HCT116 (cell line): ENCODE measurements around the gene MAPK1. TPM values are rescaled to one million over a fixed set of nuclear protein-coding genes. Genes with fewer than 3 reads are reported as not detected.

ENCODE experiments used
- ATAC-seq: fragments of 200-7000 bp; cut with Tn5 transposase; 2 replicates; pipeline ENCODE4 v1.9.1; 2020; ENCODE audit warnings: mild to moderate bottlenecking, moderate library complexity
- BruUV-seq: library from RNA; stranded (reverse); fragments of 400-500 nt; replicated peaks from 2 replicates; lab custom pipeline; 2021; lab: Mats Ljungman, UMichigan
- CTCF ChIA-PET: fragments of 300-600 bp; sonication (Branson Sonifier 250); formaldehyde crosslinking; loops from one replicate; lab custom pipeline; 2021; ENCODE audit warnings: antibody characterized with exemption; lab: Charles Lee
- POLR2A ChIA-PET: fragments of 300-600, 350-600 bp; sonication (Branson Sonifier 250); formaldehyde crosslinking; loops from one replicate; lab custom pipeline; 2021; ENCODE audit warnings: antibody characterized with exemption; lab: Charles Lee
- RAD21 ChIA-PET, 2 experiments: fragments of 300-600 bp; sonication (Branson Sonifier 250); formaldehyde crosslinking; loops; one replicate each; lab custom pipeline; 2023; ENCODE audit warnings: low total read pairs in 2 of 2; ENCODE audit not compliant: uncharacterized antibody in 2 of 2, unreplicated experiment in 2 of 2, low non-redundant PET in 1 of 2; lab: Charles Lee
- DNase-seq: peaks from one replicate; pipeline ENCODE4 v3.0.0-alpha.2; 2010; ENCODE audit warnings: low read depth, low spot score
- H2AFZ ChIP-seq: fragments of 200-600 bp; shearing (Covaris generic), sonication (generic); 2 replicates; pipeline ENCODE4 v1.6.1; 2017; ENCODE audit warnings: low read depth, mixed run types, mixed read lengths, antibody characterized with exemption, low read length; ENCODE audit not compliant: poor library complexity, severe bottlenecking
- H3K27ac ChIP-seq: 2 replicates; pipeline ENCODE4 v1.5.1; 2012; ENCODE audit warnings: low read depth, low read length
- H3K27me3 ChIP-seq: fragments of 200-600 bp; sonication (generic); 2 replicates; pipeline ENCODE4 v1.6.1; 2016; ENCODE audit warnings: mixed run types, low read length, mixed read lengths; ENCODE audit not compliant: insufficient read depth
- H3K36me3 ChIP-seq, 2 experiments: fragments of 200-500 bp in 1 of 2; fragments of 200-600 bp in 1 of 2; sonication (Bioruptor generic) in 1 of 2; sonication (generic) in 1 of 2; 2 replicates each; pipeline versions ENCODE4 v1.5.1 to v1.6.1; 2014 to 2016; ENCODE audit warnings: low read length in 2 of 2, inconsistent platforms in 1 of 2, mixed read lengths in 1 of 2, mixed run types in 1 of 2; ENCODE audit not compliant: insufficient read depth in 2 of 2, control insufficient read depth in 1 of 2
- H3K4me1 ChIP-seq, 2 experiments: fragments of 200-600 bp in 1 of 2; sonication (generic) in 1 of 2; 2 replicates each; pipeline versions ENCODE4 v1.5.1 to v1.6.1; 2012 to 2017; ENCODE audit warnings: low read length in 2 of 2, inconsistent platforms in 1 of 2, mild to moderate bottlenecking in 1 of 2, mixed read lengths in 1 of 2, mixed run types in 1 of 2, moderate library complexity in 1 of 2; ENCODE audit not compliant: insufficient read depth in 2 of 2, control insufficient read depth in 1 of 2
- H3K4me2 ChIP-seq: fragments of 200-600 bp; sonication (generic); 2 replicates; pipeline ENCODE4 v1.6.1; 2017; ENCODE audit warnings: mixed run types, low read length, mixed read lengths
- H3K4me3 ChIP-seq, 2 experiments: fragments of 200-600 bp in 1 of 2; sonication (generic) in 1 of 2; replicated peaks in 1 of 2; 2 replicates each; pipeline ENCODE4 v1.5.1; 2011 to 2016; ENCODE audit warnings: low read length in 2 of 2, control low read depth in 1 of 2, low read depth in 1 of 2, mild to moderate bottlenecking in 1 of 2, mixed read lengths in 1 of 2, mixed run types in 1 of 2
- H3K79me2 ChIP-seq: fragments of 200-600 bp; sonication (generic); 2 replicates; pipeline ENCODE4 v1.6.1; 2017; ENCODE audit warnings: mild to moderate bottlenecking, mixed run types, low read length, moderate library complexity, mixed read lengths; ENCODE audit not compliant: insufficient read depth
- H3K9ac ChIP-seq: fragments of 200-600 bp; sonication (generic); 2 replicates; pipeline ENCODE4 v1.6.1; 2016; ENCODE audit warnings: low read length, mixed read lengths
- H3K9me2 ChIP-seq: fragments of 200-600 bp; sonication (generic), shearing (Covaris generic); 2 replicates; pipeline ENCODE4 v1.6.1; 2017; ENCODE audit warnings: mixed run types, mild to moderate bottlenecking, moderate library complexity; ENCODE audit not compliant: insufficient read depth
- H3K9me3 ChIP-seq, 2 experiments: fragments of 200-500 bp in 1 of 2; fragments of 200-600 bp in 1 of 2; sonication (Bioruptor generic) in 1 of 2; sonication (generic) in 1 of 2; 2 replicates each; pipeline ENCODE4 v1.6.1; 2014 to 2017; ENCODE audit warnings: low read length in 2 of 2, mixed read lengths in 2 of 2, inconsistent platforms in 1 of 2, low read depth in 1 of 2, mild to moderate bottlenecking in 1 of 2, mixed run types in 1 of 2, moderate library complexity in 1 of 2; ENCODE audit not compliant: control insufficient read depth in 1 of 2, insufficient read depth in 1 of 2
- H4K20me1 ChIP-seq: fragments of 200-600 bp; sonication (generic), shearing (Covaris generic); 2 replicates; pipeline ENCODE4 v1.6.1; 2017; ENCODE audit warnings: mixed run types, mild to moderate bottlenecking, moderate library complexity; ENCODE audit not compliant: insufficient read depth
- ATF3 ChIP-seq: IDR thresholded peaks from 2 replicates; pipeline ENCODE4 v1.6.1; 2012
- CBX3 ChIP-seq: IDR thresholded peaks from 2 replicates; pipeline ENCODE4 v1.6.1; 2012; ENCODE audit warnings: low read depth
- CEBPB ChIP-seq: IDR thresholded peaks from 2 replicates; pipeline ENCODE4 v1.6.1; 2012; ENCODE audit warnings: low read depth
- CTCF ChIP-seq, 3 experiments: fragments of 200-600 bp in 1 of 3; sonication (generic) in 1 of 3; IDR thresholded peaks in 2 of 3; conservative IDR thresholded peaks in 1 of 3; 2 replicates each; pipeline ENCODE4 v1.5.1; 2012 to 2017; ENCODE audit warnings: low read depth in 2 of 3, low read length in 2 of 3, antibody characterized with exemption in 1 of 3, borderline replicate concordance in 1 of 3, control low read depth in 1 of 3, mild to moderate bottlenecking in 1 of 3, mixed read lengths in 1 of 3, mixed run types in 1 of 3, moderate library complexity in 1 of 3; ENCODE audit not compliant: insufficient read depth in 1 of 3
- ELF1 ChIP-seq: IDR thresholded peaks from 2 replicates; pipeline ENCODE4 v1.6.1; 2012; ENCODE audit warnings: low read depth, borderline replicate concordance
- EZH2 ChIP-seq: fragments of 200-600 bp; sonication (generic); IDR thresholded peaks from 2 replicates; pipeline ENCODE4 v1.6.1; 2017; ENCODE audit warnings: antibody characterized with exemption, mixed run types
- FOSL1 ChIP-seq: IDR thresholded peaks from 2 replicates; pipeline ENCODE4 v1.6.1; 2012; ENCODE audit warnings: low read depth
- JUND ChIP-seq: IDR thresholded peaks from 2 replicates; pipeline ENCODE4 v1.6.1; 2012
- POLR2A ChIP-seq: IDR thresholded peaks from 2 replicates; pipeline ENCODE4 v1.7.0; 2011; ENCODE audit warnings: borderline replicate concordance; ENCODE audit not compliant: insufficient read depth, insufficient read length; ENCODE audit errors: extremely low read depth
- POLR2AphosphoS5 ChIP-seq: IDR thresholded peaks from 2 replicates; pipeline ENCODE4 v1.6.1; 2011; ENCODE audit warnings: mild to moderate bottlenecking, low read depth, low read length, moderate library complexity
- RAD21 ChIP-seq: IDR thresholded peaks from 2 replicates; pipeline ENCODE4 v1.6.1; 2012; ENCODE audit warnings: low read depth, mild to moderate bottlenecking
- REST ChIP-seq: IDR thresholded peaks from 2 replicates; pipeline ENCODE4 v1.6.1; 2012; ENCODE audit warnings: low read depth
- SIN3A ChIP-seq: IDR thresholded peaks from 2 replicates; pipeline ENCODE4 v1.6.1; 2012; ENCODE audit warnings: low read depth
- SP1 ChIP-seq: IDR thresholded peaks from 2 replicates; pipeline ENCODE4 v1.6.1; 2012; ENCODE audit warnings: low read depth
- SRF ChIP-seq: IDR thresholded peaks from 2 replicates; pipeline ENCODE4 v1.6.1; 2012; ENCODE audit warnings: low read depth
- TCF7L2 ChIP-seq: IDR thresholded peaks from 2 replicates; pipeline ENCODE4 v1.7.0; 2011; ENCODE audit warnings: borderline replicate concordance, inconsistent platforms; ENCODE audit not compliant: insufficient read depth, insufficient read length; ENCODE audit errors: extremely low read depth
- ZFX ChIP-seq: fragments of 450-650 bp; IDR thresholded peaks from 2 replicates; pipeline ENCODE4 v1.6.1; 2017
- intact Hi-C: fragments of 100-400 bp; cut with micrococcal nuclease; formaldehyde crosslinking; loops from 2 replicates; pipeline ENCODE4 v1.10.0; 2022
- total RNA-seq: library from RNA; stranded (reverse); gene quantifications from one replicate; pipeline ENCODE4 v1.2.1, GENCODE V29; 2021; ENCODE audit not compliant: unreplicated experiment

MAPK1 gene
- total RNA-seq, 1 experiment from 2014 or later: 137 TPM

GRCh38 chr22:21862386-21863245 is 4.8 kb downstream of the MAPK1 start:
- intact Hi-C loops: no loop called here
- ChIA-PET CTCF (no interaction called here), POLR2A (no interaction called here)

More at GRCh38 chr22:21862386-21863245, 4.8 kb downstream of the MAPK1 start:
- no TSS peak for BruUV-seq
- ATAC-seq (no peak), DNase-seq (no peak)
- H2AFZ ChIP-seq: no peak overlapping the region
- H3K79me2 ChIP-seq: peaks cover 97% of the 10 kb centered on the region
- H3K4me1 ChIP-seq: peaks cover 10 to 17% of the 10 kb centered on the region in 2 experiments; a peak in 3 of 4 replicates
- peaks cover 29% of the 10 kb centered on the region; the same call in 1 of the 2 replicates for H4K20me1 ChIP-seq
- RAD21 ChIA-PET: no interaction called here
- TF ChIP-seq ZFX: no peak
- TF ChIP-seq JUND: no peak
- no peak for TF ChIP-seq SIN3A
- no peak for TF ChIP-seq SRF
- no peak for TF ChIP-seq RAD21
- no peak for TF ChIP-seq POLR2A
- TF ChIP-seq SP1: no peak
- TF ChIP-seq ELF1: no peak
- TF ChIP-seq EZH2: no peak
- TF ChIP-seq POLR2AphosphoS5: no peak
- no peak for TF ChIP-seq CTCF (IDR thresholded peaks at IDR 0.05 in 2 of 3, conservative IDR thresholded peaks at IDR 0.05 in 1 of 3; ENCODE audit: borderline replicate concordance in 1 of 3, insufficient read depth in 1 of 3, low read depth in 2 of 3, low read length in 2 of 3)
- no peak for TF ChIP-seq ATF3
- no peak for TF ChIP-seq CBX3
- no peak for TF ChIP-seq CEBPB
- no peak for TF ChIP-seq REST
- no peak for TF ChIP-seq FOSL1
- TF ChIP-seq TCF7L2: no peak
- H3K9ac ChIP-seq: no peak overlapping the region
- no peak overlapping the region for H3K4me2 ChIP-seq
- no peaks in the 10 kb centered on the region for H3K9me2 ChIP-seq
- H3K4me3 ChIP-seq: no peak overlapping the region
- H3K27me3 ChIP-seq: no peaks in the 10 kb centered on the region
- H3K9me3 ChIP-seq: no peaks in the 10 kb centered on the region
- H3K27ac ChIP-seq: no peak overlapping the region
- no peaks in the 10 kb centered on the region for H3K36me3 ChIP-seq
